Measurements from ENCODE around the gene CFAP61.

The CFAP61 gene

DNA sequence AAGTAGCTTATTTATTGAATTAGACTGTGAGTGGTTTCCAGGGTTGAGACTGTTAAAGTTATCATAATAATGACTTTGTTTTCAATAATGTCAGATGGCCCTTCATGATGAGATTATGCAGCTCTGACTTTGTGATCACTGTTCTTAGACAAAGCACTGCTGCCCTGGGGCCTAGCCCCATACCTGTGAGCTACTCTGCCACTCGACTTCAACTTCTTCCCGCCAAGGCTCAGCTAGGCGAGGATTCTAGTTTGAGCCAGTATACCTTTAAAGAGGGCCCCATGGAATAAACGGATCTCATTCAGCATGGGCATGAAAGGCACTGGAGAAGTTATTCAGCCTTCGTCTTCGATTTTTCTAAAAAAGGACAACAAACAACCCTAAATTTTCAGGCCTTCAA, 270.6 kb downstream of the CFAP61 start:
- Histone ChIP-seq H2AFZ (ENCODE audit: low read depth, low read length, severe bottlenecking) (no peak overlapping the region), H3F3A (ENCODE audit: insufficient read depth) (no peaks in the 10 kb centered on the region), H3K9me2 (replicated peaks; ENCODE audit: insufficient read depth, low read length) (no peaks in the 10 kb centered on the region), H3K9ac (ENCODE audit: low read length) (no peak overlapping the region), H3K4me3 (ENCODE audit: insufficient read depth, low read length, poor library complexity, severe bottlenecking) (no peak overlapping the region), H3K36me3 (ENCODE audit: low read length) (no peaks in the 10 kb centered on the region), H3K27me3 (ENCODE audit: low read length) (no peaks in the 10 kb centered on the region; the same call in 1 of the 2 replicates), H3K79me2 (ENCODE audit: insufficient read depth, low read length) (no peaks in the 10 kb centered on the region), H3K27ac (ENCODE audit: low read depth, low read length) (no peak overlapping the region), H3K4me2 (ENCODE audit: low read depth, low read length, poor library complexity, severe bottlenecking) (no peak overlapping the region), H4K20me1 (ENCODE audit: low read depth, low read length) (no peaks in the 10 kb centered on the region), H3K9me3 (ENCODE audit: insufficient read depth, low read length) (no peaks in the 10 kb centered on the region)
- TF ChIP-seq EZH2phosphoT487 (conservative IDR thresholded peaks at IDR 0.05; ENCODE audit: low read length) (no peak), CTCF (IDR thresholded peaks at IDR 0.05; ENCODE audit: insufficient read depth, low read length, poor library complexity, severe bottlenecking) (no peak)

DNA sequence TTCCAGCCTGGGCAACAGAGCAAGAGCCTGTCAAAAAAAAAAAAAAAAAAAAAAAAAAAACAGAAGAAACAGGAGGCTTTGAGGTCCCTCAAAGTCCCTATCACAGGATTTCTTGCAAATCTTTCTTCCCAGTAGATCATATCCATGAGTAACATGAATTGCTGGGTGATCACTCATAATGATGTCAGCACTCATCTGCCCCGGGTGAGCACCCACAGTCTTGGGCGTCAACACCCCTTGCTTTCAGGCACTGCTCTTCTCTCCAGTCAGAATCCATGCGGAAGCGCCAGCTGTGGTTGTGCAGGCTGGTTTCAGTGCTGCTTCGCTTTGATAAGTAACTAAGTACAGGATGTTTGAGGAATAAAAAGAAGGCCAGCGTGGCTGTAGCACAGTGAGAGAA, 275.4 kb downstream of the CFAP61 start:
- no peak overlapping the region for H3K4me3 ChIP-seq (ENCODE audit: insufficient read depth, low read length, poor library complexity, severe bottlenecking)
- H3K9ac ChIP-seq (ENCODE audit: low read length) = no peak overlapping the region
- no peaks in the 10 kb centered on the region for H3F3A ChIP-seq (ENCODE audit: insufficient read depth)
- no peaks in the 10 kb centered on the region for H3K9me2 ChIP-seq (replicated peaks; ENCODE audit: insufficient read depth, low read length)
- no peaks in the 10 kb centered on the region for H3K36me3 ChIP-seq (ENCODE audit: low read length)
- H2AFZ ChIP-seq (ENCODE audit: low read depth, low read length, severe bottlenecking) = no peak overlapping the region
- no peaks in the 10 kb centered on the region for H4K20me1 ChIP-seq (ENCODE audit: low read depth, low read length)
- no peak overlapping the region for H3K27ac ChIP-seq (ENCODE audit: low read depth, low read length)
- H3K79me2 ChIP-seq (ENCODE audit: insufficient read depth, low read length) = no peaks in the 10 kb centered on the region
- TF ChIP-seq EZH2phosphoT487 (conservative IDR thresholded peaks at IDR 0.05; ENCODE audit: low read length) (no peak), CTCF (IDR thresholded peaks at IDR 0.05; ENCODE audit: insufficient read depth, low read length, poor library complexity, severe bottlenecking) (no peak)
- no peaks in the 10 kb centered on the region for H3K9me3 ChIP-seq (ENCODE audit: insufficient read depth, low read length)
- no peak overlapping the region for H3K4me2 ChIP-seq (ENCODE audit: low read depth, low read length, poor library complexity, severe bottlenecking)
- H3K27me3 ChIP-seq (ENCODE audit: low read length) = no peaks in the 10 kb centered on the region; the same call in 1 of the 2 replicates

- Histone ChIP-seq H3K4me3 (ENCODE audit: insufficient read depth, low read length, poor library complexity, severe bottlenecking) (no peak overlapping the region), H3F3A (ENCODE audit: insufficient read depth) (no peaks in the 10 kb centered on the region)
- TF ChIP-seq EZH2phosphoT487 (conservative IDR thresholded peaks at IDR 0.05; ENCODE audit: low read length) = no peak
Measured at GRCh38 chr20:20329564-20329963, 277.2 kb downstream of the CFAP61 start.

DNA sequence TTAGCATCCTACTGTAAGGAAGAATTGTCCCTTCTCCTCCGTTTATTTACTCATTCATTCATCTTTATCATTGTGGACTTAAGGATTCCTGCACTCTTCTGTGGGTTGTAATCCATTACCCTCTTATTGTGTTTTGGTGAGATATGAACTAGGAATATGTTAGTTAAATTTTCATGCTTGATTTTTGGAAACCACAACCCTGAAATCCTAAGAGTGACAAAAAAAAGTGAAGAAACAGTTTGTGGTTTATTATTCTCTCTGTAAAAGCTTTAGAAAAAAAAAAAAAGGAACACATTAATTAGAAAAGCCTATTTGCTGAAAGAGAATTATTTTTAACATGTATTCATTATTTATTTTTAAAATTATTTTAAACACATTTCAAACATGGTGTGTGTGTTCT, 278.8 kb downstream of the CFAP61 start:
- Histone ChIP-seq H3K79me2 (ENCODE audit: insufficient read depth, low read length) (no peaks in the 10 kb centered on the region), H4K20me1 (ENCODE audit: low read depth, low read length) (no peaks in the 10 kb centered on the region), H2AFZ (ENCODE audit: low read depth, low read length, severe bottlenecking) (no peak overlapping the region), H3K4me3 (ENCODE audit: insufficient read depth, low read length, poor library complexity, severe bottlenecking) (no peak overlapping the region), H3K4me2 (ENCODE audit: low read depth, low read length, poor library complexity, severe bottlenecking) (no peak overlapping the region), H3K27ac (ENCODE audit: low read depth, low read length) (no peak overlapping the region), H3K9ac (ENCODE audit: low read length) (no peak overlapping the region), H3F3A (ENCODE audit: insufficient read depth) (no peaks in the 10 kb centered on the region), H3K9me3 (ENCODE audit: insufficient read depth, low read length) (no peaks in the 10 kb centered on the region), H3K36me3 (ENCODE audit: low read length) (no peaks in the 10 kb centered on the region), H3K27me3 (ENCODE audit: low read length) (no peaks in the 10 kb centered on the region; the same call in 1 of the 2 replicates), H3K9me2 (replicated peaks; ENCODE audit: insufficient read depth, low read length) (no peaks in the 10 kb centered on the region)
- TF ChIP-seq CTCF (IDR thresholded peaks at IDR 0.05; ENCODE audit: insufficient read depth, low read length, poor library complexity, severe bottlenecking) = no peak
- TF ChIP-seq EZH2phosphoT487 (conservative IDR thresholded peaks at IDR 0.05; ENCODE audit: low read length) = no peak

More at GRCh38 chr20:20329564-20329963, 277.2 kb downstream of the CFAP61 start:
- H3K79me2 ChIP-seq (ENCODE audit: insufficient read depth, low read length) = no peaks in the 10 kb centered on the region
- no peak overlapping the region for H3K9ac ChIP-seq (ENCODE audit: low read length)
- H2AFZ ChIP-seq (ENCODE audit: low read depth, low read length, severe bottlenecking) = no peak overlapping the region
- no peak overlapping the region for H3K27ac ChIP-seq (ENCODE audit: low read depth, low read length)
- H3K4me2 ChIP-seq (ENCODE audit: low read depth, low read length, poor library complexity, severe bottlenecking) = no peak overlapping the region
- H3K36me3 ChIP-seq (ENCODE audit: low read length) = no peaks in the 10 kb centered on the region
- H3K27me3 ChIP-seq (ENCODE audit: low read length) = no peaks in the 10 kb centered on the region; the same call in 1 of the 2 replicates
- no peaks in the 10 kb centered on the region for H4K20me1 ChIP-seq (ENCODE audit: low read depth, low read length)
- H3K9me3 ChIP-seq (ENCODE audit: insufficient read depth, low read length) = no peaks in the 10 kb centered on the region
- H3K9me2 ChIP-seq (replicated peaks; ENCODE audit: insufficient read depth, low read length) = no peaks in the 10 kb centered on the region
